HUES64 (cell line): ENCODE measurements around the gene CLIC3.
"Not testable (repeated sequence)": the region's sequence is repeated elsewhere in the genome, so short reads cannot be mapped to it uniquely, and the experiment has no call there.

Experiments
- H3K27ac ChIP-seq: 2 replicates; pipeline ENCODE4 v1.7.0; 2013; ENCODE audit warnings: low read depth, low read length, inconsistent platforms
- H3K27me3 ChIP-seq: 2 replicates; pipeline ENCODE4 v1.6.1; 2013; ENCODE audit warnings: mild to moderate bottlenecking, low read length; ENCODE audit not compliant: insufficient read depth
- H3K36me3 ChIP-seq: 2 replicates; pipeline ENCODE4 v1.6.1; 2013; ENCODE audit warnings: mild to moderate bottlenecking, low read length; ENCODE audit not compliant: insufficient read depth
- H3K4me1 ChIP-seq: 2 replicates; pipeline ENCODE4 v1.6.1; 2013; ENCODE audit warnings: mild to moderate bottlenecking, low read length, moderate library complexity; ENCODE audit not compliant: insufficient read depth
- H3K4me3 ChIP-seq: 2 replicates; pipeline ENCODE4 v1.5.1; 2013; ENCODE audit warnings: mild to moderate bottlenecking, low read length, moderate library complexity
- H3K9ac ChIP-seq: 2 replicates; pipeline ENCODE4 v1.6.1; 2013; ENCODE audit warnings: mild to moderate bottlenecking, low read depth, low read length
- H3K9me3 ChIP-seq: 2 replicates; pipeline ENCODE4 v1.6.1; 2013; ENCODE audit warnings: low read depth, low read length; ENCODE audit not compliant: insufficient read depth
- WGBS: fragments of 150-250, 120-280 bp; methylation state at CpG from one replicate; pipeline ENCODE4 v1.1.7; 2013; ENCODE audit warnings: missing lambda C conversion rate; 5-methylcytosine and 5-hydroxymethylcytosine counted together

CLIC3 gene

DNA sequence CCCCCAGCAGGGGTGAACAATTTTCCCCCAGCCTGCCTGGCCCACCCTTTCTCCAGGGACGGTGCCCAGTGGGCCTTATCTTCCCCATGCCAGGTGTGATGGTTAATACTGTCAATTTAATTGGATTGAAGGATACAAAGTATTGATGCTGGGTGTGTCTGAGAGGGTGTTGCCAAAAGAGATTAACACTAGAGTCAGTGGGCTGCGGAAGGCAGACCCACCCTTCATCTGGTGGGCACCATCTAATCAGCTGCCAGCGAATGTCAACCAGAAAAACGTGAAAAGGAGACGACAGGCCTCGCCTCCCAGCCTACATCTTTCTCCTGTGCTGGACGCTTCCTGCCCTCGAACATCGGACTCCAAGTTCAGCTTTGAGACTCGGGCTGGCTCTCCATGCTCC, 41.1 kb upstream of the CLIC3 start:
- Histone ChIP-seq H3K27ac (no peak overlapping the region), H3K9ac (no peak overlapping the region)
- 91% methylated on average over 10 of the region's 10 CpGs for WGBS

DNA sequence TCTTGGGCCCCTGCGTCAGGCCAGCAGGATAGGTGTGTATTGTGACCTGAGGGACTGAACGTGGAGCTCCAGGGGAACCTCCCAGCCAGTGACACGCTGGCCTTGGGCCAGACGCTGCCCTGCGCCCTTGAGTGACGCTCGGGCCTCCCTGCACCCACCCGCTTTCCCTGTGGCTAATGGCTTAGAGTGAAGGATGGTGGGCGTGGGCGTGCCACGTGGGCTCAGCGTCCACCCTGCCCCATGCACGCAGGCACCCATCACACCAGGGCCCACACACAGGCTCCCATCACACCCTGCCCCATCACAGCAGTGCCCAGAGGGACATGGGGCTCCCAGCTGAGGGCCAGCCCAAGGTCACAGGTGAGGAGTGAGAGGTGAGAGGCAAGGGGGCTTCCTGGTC, 40.7 kb upstream of the CLIC3 start:
- peaks cover 11% of the 10 kb centered on the region; the same call in 1 of the 2 replicates for H3K36me3 ChIP-seq
- 91% methylated on average over 13 of the region's 13 CpGs for WGBS
- H3K4me3 ChIP-seq = no peak overlapping the region
- no peaks in the 10 kb centered on the region for H3K9me3 ChIP-seq
- no peak overlapping the region for H3K27ac ChIP-seq
- no peak overlapping the region for H3K9ac ChIP-seq
- no peaks in the 10 kb centered on the region for H3K4me1 ChIP-seq
- H3K27me3 ChIP-seq = no peaks in the 10 kb centered on the region

More for the DNA sequence above, 41.1 kb upstream of the CLIC3 start:
- Histone ChIP-seq H3K4me1 (no peaks in the 10 kb centered on the region), H3K27me3 (no peaks in the 10 kb centered on the region), H3K4me3 (no peak overlapping the region), H3K36me3 (peaks cover 11% of the 10 kb centered on the region; the same call in 1 of the 2 replicates), H3K9me3 (no peaks in the 10 kb centered on the region)

DNA sequence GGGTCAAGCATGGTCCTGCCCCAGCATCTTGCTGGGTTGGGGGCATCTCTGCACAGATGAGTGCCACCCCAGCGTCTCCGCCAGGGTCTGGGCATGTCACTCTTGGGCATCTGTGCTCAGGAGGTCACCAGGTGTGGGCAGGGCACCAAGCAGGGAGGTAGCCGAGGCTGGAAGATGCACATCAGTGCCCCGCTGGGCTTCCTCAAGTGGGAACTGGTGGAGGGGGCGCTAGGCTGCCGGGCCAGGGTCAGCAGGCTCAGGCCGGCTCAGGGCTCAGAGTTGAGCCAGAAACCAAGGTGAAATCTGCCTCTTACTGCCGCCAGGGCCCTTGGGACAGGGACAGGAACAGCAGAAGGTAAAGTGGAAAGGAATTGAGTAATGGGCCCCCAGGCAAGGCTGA, 39.6 kb upstream of the CLIC3 start:
- WGBS = 82% methylated on average over 8 of the region's 8 CpGs
- H3K9ac ChIP-seq = no peak overlapping the region
- no peaks in the 10 kb centered on the region for H3K9me3 ChIP-seq
- H3K27me3 ChIP-seq = no peaks in the 10 kb centered on the region
- H3K4me1 ChIP-seq = no peaks in the 10 kb centered on the region
- H3K27ac ChIP-seq = no peak overlapping the region
- H3K4me3 ChIP-seq = no peak overlapping the region
- H3K36me3 ChIP-seq = peaks cover 11% of the 10 kb centered on the region; the same call in 1 of the 2 replicates

DNA sequence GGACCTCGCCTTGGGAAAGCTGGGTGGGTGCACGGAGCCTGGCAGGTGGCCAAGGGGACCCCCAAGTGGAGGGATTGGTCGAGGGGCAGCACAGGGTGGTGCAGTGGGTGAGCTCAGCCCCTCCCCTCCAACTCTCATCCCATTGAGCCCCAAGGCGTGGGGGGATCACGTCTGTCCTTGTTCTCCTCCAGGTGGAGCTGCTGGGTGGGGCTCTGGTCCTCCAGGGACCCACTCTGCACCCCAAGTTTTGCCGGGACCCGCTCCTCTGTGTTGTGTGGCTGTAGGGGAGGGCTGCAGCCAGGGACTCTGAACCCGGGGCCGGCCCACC, 39.1 kb upstream of the CLIC3 start:
- Histone ChIP-seq H3K4me3 (no peak overlapping the region), H3K4me1 (no peaks in the 10 kb centered on the region), H3K36me3 (peaks cover 11% of the 10 kb centered on the region; the same call in 1 of the 2 replicates), H3K27ac (no peak overlapping the region), H3K9ac (no peak overlapping the region), H3K9me3 (no peaks in the 10 kb centered on the region), H3K27me3 (no peaks in the 10 kb centered on the region)
- 39% methylated on average over 8 of the region's 9 CpGs for WGBS

DNA sequence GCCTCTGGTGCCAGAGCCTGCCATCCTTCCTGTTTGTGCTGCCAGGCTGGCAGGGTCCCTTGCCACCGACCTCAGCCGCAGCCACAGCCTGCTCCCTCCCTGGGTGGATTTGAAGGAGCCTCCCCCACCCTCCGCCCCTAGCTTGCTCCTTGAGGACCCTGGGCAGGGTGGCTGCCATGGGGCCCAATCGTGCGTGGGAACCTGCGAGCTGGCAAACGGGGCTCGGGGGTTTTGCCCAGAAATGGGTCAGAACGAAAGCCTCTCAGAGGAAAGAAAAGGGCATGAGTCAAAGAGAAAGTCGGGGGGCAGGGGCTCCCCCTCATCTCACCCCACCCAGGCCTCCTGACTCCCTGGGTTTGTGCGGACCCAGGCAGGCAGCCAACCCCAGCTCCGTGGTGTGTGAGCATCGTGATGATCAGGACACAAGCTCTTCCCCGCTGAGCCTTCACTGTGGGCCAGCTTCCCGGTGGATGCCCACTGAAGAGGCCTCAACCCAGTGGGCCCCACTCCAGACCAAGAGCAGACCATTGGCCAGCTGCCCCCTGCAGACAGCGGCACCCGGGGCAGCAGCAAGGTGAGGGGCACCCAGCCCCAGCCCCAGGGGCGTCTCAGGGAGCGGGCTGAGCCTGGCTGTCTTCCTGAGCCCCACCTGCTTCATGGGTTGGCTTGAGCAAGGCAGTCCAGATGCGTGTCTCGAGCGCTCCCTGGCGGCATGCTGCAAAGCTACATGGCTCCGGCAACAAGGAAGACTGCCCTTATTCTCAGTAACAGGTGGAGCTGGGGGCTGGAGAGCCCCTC, 38.5 kb upstream of the CLIC3 start:
- Histone ChIP-seq H3K27me3 (no peaks in the 10 kb centered on the region), H3K4me3 (no peak overlapping the region), H3K27ac (no peak overlapping the region), H3K36me3 (peaks cover 11% of the 10 kb centered on the region; the same call in 1 of the 2 replicates), H3K9ac (no peak overlapping the region), H3K9me3 (no peaks in the 10 kb centered on the region), H3K4me1 (no peaks in the 10 kb centered on the region)
- 42% methylated on average over 24 of the region's 24 CpGs for WGBS

DNA sequence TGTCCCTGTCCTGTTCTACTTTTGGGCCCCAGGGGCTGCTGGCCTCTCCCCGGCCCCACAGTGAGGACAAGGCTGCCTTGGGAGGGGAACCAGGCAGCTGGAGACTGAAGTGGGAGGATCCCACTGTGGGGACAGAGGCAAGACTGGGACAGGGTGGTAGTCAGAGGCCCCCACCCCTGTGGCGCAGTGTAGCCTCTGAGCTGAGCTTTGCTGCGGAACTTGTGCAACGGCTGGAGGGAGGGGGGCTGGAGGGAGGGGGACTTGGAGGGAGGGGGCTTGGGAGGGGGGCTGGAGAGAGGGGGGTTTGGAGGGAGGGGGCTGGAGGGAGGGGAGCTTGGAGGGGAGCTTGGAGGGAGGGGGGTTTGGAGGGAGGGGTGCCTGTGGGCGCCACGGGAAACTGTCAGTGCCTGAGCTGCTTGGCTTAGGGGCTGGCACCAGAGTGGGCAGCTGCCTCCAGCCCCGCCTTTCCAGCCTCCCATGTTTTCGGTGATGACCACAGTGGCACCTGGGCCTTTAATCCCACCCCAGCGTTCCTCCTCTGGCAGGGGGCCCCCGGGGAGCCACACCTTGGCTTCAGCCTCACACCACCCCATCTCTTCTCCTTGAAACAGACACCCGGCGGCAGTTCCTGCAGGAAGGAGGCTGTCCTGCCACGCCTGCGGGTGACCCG, 37.8 kb upstream of the CLIC3 start:
- H3K4me1 ChIP-seq = no peaks in the 10 kb centered on the region
- H3K27me3 ChIP-seq = peaks cover 1% of the 10 kb centered on the region
- no peak overlapping the region for H3K4me3 ChIP-seq
- H3K9ac ChIP-seq = no peak overlapping the region
- H3K9me3 ChIP-seq = no peaks in the 10 kb centered on the region
- H3K27ac ChIP-seq = no peak overlapping the region
- peaks cover 4% of the 10 kb centered on the region; the same call in 1 of the 2 replicates for H3K36me3 ChIP-seq
- 84% methylated on average over 13 of the region's 15 CpGs for WGBS

DNA sequence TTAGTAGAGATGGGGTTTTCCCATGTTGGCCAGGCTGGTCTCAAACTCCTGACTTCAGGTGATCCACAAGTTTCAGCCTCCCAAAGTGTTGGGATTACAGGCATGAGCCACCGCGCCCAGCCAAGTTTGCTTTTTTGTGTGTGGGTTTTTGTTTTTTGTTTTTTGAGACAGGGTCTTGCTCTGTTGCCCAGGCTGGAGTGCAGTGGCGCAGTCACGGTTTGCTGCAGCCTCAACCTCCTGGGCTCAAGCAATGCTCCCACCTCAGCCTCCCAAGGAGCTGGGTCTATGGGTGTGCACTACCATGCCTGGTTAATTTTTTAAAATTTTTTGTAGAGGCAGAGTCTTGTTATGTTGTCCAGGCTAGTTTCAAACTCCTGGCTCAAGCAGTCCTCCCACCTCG, 37.1 kb upstream of the CLIC3 start:
- H3K9ac ChIP-seq, H3K36me3 ChIP-seq, H3K4me3 ChIP-seq, H3K27me3 ChIP-seq, H3K4me1 ChIP-seq, H3K27ac ChIP-seq, H3K9me3 ChIP-seq: not testable (repeated sequence)
- WGBS = 96% methylated on average over 5 of the region's 5 CpGs

DNA sequence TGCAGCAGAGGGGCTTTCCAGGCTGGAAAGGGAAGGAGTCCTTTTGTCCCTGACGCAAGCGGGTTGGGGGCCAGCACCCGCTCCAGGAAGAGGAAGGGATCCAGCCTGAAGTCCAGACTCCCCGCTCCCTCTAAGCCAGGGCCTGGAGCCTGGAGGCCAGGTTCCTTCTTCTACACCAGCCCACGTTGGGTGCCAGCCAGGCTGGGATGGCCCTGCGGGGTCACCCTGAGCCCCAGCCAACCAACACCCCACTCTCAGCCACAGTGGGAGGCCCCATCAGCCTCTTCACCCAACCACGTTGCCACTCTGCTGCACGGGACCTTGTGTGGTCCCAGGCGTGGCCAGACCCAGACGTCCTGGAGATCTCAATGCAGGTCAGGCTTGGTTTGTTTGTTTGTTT, 36.5 kb upstream of the CLIC3 start:
- Histone ChIP-seq H3K4me3 (no peak overlapping the region), H3K9ac (no peak overlapping the region), H3K9me3 (no peaks in the 10 kb centered on the region), H3K27ac (no peak overlapping the region), H3K4me1 (no peaks in the 10 kb centered on the region), H3K27me3 (peaks cover 10% of the 10 kb centered on the region), H3K36me3 (no peaks in the 10 kb centered on the region)
- whole genome bisulfite sequencing = 87% methylated on average over 10 of the region's 10 CpGs

DNA sequence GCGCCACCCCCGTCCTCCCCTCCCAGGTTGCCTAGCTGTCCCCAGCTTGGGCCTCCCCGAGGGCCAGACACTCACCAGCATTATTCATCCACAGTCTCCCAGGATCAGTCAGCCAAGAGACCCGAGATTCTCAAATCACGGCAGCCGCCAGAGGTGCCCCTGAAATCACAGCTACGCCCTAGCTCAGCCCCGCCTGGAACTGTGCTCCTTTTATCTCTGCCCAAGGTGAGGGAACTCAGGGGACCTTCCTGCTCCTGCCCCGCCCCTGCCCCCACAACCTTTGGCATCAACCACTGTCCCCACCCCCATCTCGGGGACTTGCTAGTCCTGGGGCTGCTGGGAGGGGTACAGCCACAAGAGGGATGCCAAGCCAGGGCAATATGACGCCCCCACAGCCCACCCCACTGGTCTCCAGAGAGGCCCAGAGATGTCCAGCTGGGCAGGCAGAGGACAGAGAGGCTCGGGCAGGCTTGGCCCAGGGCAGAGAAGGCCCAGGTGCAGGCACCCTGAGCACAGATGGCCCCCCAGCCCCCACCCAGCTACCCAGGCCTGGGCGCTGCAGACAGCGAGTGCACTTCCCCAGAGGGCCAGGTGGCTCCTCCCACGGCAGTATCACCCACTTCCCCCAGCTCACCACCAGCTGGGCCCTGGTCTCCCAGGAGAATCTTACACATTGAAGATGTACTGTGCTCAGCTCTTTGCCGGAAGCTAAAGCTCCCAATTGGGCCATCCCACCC, 35.7 kb upstream of the CLIC3 start, which contains the start of gene FUT7:
FUT7 (minus strand) TSS at position 185 of the 737 bp plus-strand sequence; CDS start at position 88, 97 bp downstream.
- no peak within 1 kb of the TSS for H3K4me3 ChIP-seq
- H3K27ac ChIP-seq = no peak within 1 kb of the TSS
- H3K9ac ChIP-seq = no peak within 1 kb of the TSS
- H3K4me1 ChIP-seq = no peaks in the 10 kb centered on the region
- WGBS = 82% methylated on average over 16 of the region's 16 CpGs
- H3K27me3 ChIP-seq = peaks cover 17% of the 10 kb centered on the region
- no peaks in the 10 kb centered on the region for H3K36me3 ChIP-seq
- H3K9me3 ChIP-seq = no peaks in the 10 kb centered on the region

DNA sequence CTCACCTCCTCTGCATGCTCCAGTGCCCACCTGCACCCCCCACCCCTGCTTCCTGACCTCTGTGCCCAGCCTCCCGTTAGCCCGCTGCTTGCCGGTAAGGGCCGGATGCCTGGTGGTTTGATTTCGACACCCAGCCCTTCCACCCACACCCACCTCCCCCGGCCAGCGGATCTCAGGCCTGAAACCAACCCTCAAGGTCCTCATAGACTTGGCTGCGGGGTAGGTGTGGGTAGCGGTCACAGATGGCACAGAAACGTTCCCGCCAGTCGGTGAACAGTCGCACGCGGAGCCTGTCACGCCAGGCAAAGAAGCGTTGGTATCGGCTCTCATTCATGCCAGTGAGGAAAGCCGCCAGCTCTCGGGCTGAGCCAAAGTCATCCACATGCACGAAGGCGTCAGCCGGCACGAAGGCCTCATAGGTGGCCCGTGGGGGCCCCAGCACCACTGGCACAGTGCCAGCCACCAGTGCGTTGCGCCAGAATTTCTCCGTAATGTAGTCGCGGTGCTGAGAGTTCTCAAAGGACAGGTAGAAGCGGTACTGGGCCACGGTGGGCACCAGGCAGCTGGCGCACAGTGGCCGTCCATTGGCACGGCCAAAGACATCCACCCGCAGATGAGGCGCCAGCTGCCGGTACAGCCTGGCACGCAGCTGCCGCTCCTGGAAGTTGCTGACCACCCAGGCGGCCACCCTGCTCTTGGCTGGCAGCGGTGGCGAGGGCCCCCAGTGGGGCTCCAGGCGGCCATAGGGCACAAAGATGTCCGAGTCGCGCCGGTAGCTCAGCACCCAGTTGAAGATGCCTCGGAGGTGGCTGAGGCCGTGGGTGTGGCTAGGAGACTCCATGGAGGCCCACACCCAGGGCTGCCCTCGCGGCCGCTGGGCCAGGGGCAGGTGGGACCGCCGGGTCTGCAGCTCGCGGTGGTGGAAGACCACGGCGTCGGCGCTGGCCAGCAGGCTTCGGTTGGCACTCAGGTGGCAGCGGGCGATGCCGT, 34.5 kb upstream of the CLIC3 start:
- H3K27me3 ChIP-seq = peaks cover 22% of the 10 kb centered on the region
- H3K9me3 ChIP-seq = no peaks in the 10 kb centered on the region
- no peaks in the 10 kb centered on the region for H3K4me1 ChIP-seq
- no peak overlapping the region for H3K4me3 ChIP-seq
- H3K27ac ChIP-seq = no peak overlapping the region
- H3K9ac ChIP-seq = no peak overlapping the region
- 94% methylated on average over 65 of the region's 65 CpGs for WGBS
- H3K36me3 ChIP-seq = no peaks in the 10 kb centered on the region
